B cell (primary cell): ENCODE results near the gene CST7.

Experiments used
- CTCF ChIP-seq: fragments of 200-600 bp; IDR thresholded peaks from one replicate; pipeline ENCODE4 v1.8.0; 2022; ENCODE audit warnings: antibody characterized with exemption, mild to moderate bottlenecking
- EZH2 ChIP-seq: IDR thresholded peaks from 2 replicates; pipeline ENCODE4 v1.6.1; 2012; ENCODE audit warnings: borderline replicate concordance, low read depth, mild to moderate bottlenecking, moderate library complexity, low read length; ENCODE audit not compliant: insufficient read depth, poor library complexity, severe bottlenecking

- TF ChIP-seq CTCF (no peak), EZH2 (no peak)
These were observed 28.3 kb downstream of the CST7 start for GRCh38 chr20:24977336-24977735.
